Lung (tissue), 12 donors: ENCODE data around the gene PTPRD. TPM values are rescaled to one million over a fixed set of nuclear protein-coding genes. Genes with fewer than 3 reads are reported as not detected.

ENCODE experiments used
- ATAC-seq: fragments of 200-7000 bp; cut with Tn5 transposase; one replicate; pipeline ENCODE4 v1.9.1; 2020; ENCODE audit warnings: moderate number of reproducible peaks; ENCODE audit not compliant: insufficient read depth, low FRiP score
- DNase-seq, 3 donors: peaks; one replicate each; pipeline ENCODE4 v3.0.0-alpha.2; 2013 to 2017
- H3K27ac ChIP-seq, 2 donors: one replicate each; pipeline ENCODE4 v1.5.1; 2013; ENCODE audit warnings: mild to moderate bottlenecking in 2 of 2, moderate library complexity in 2 of 2, control low read depth in 1 of 2, inconsistent platforms in 1 of 2, low read depth in 1 of 2, low read length in 1 of 2
- H3K27me3 ChIP-seq, 3 donors: one replicate each; pipeline ENCODE4 v1.5.1; 2013; ENCODE audit warnings: low read length in 2 of 3; ENCODE audit not compliant: control insufficient read depth in 3 of 3, insufficient read depth in 3 of 3
- H3K36me3 ChIP-seq, 4 donors: one replicate each; pipeline ENCODE4 v1.5.1; 2013; ENCODE audit warnings: low read length in 4 of 4, mild to moderate bottlenecking in 1 of 4, moderate library complexity in 1 of 4; ENCODE audit not compliant: control insufficient read depth in 4 of 4, insufficient read depth in 4 of 4
- H3K4me1 ChIP-seq, 5 donors: one replicate each; pipeline ENCODE4 v1.5.1; 2013; ENCODE audit warnings: low read length in 5 of 5, mild to moderate bottlenecking in 2 of 5, moderate library complexity in 1 of 5; ENCODE audit not compliant: control insufficient read depth in 5 of 5, insufficient read depth in 5 of 5
- H3K4me3 ChIP-seq: one replicate; pipeline ENCODE4 v1.5.1; 2013; ENCODE audit warnings: mild to moderate bottlenecking, control low read depth, moderate library complexity
- H3K9ac ChIP-seq, 2 donors: one replicate each; pipeline ENCODE4 v1.5.1; 2013; ENCODE audit warnings: low read length in 2 of 2, control low read depth in 1 of 2; ENCODE audit not compliant: insufficient read depth in 1 of 2
- H3K9me3 ChIP-seq, 4 donors: one replicate each; pipeline ENCODE4 v1.5.1; 2013; ENCODE audit warnings: low read length in 3 of 4, mild to moderate bottlenecking in 1 of 4, moderate library complexity in 1 of 4; ENCODE audit not compliant: control insufficient read depth in 4 of 4, insufficient read depth in 3 of 4
- WGBS, 2 donors: extraction: QIAGEN DNeasy Blood & Tissue Kit; methylation state at CpG; one replicate each; pipeline ENCODE4 v1.1.7; 2013; 5-methylcytosine and 5-hydroxymethylcytosine counted together
- polyA plus RNA-seq, 2 donors: library from polyadenylated mRNA; stranded (reverse); fragments of 200-250 nt; gene quantifications; one replicate each; pipeline ENCODE4 v1.2.1, GENCODE V29; 2013
- total RNA-seq, 2 donors: library from RNA; depleted of rRNA in 1 of 2; stranded (reverse); fragments of >200 nt in 1 of 2; gene quantifications; one replicate each; pipeline ENCODE4 v1.2.1, GENCODE V29; 2014 to 2021
- TF ChIP-seq, protein P1 (sequence below): IDR thresholded peaks from 2 replicates; pipeline ENCODE4 v1.5.1; 2012; ENCODE audit warnings: mild to moderate bottlenecking; ENCODE audit errors: control extremely low read depth, extremely low read depth
- donor health status: control.
- donor health status: control.
- donor health status: Bipolar disorder and iron deficiency.
- donor health status: healthy.
- donor health status: DM: yes; HTN: yes; CAD: no.

Gene PTPRD
- total and polyA plus RNA-seq, 4 donors = 1.9 to 145 (median 13.7) TPM

DNA sequence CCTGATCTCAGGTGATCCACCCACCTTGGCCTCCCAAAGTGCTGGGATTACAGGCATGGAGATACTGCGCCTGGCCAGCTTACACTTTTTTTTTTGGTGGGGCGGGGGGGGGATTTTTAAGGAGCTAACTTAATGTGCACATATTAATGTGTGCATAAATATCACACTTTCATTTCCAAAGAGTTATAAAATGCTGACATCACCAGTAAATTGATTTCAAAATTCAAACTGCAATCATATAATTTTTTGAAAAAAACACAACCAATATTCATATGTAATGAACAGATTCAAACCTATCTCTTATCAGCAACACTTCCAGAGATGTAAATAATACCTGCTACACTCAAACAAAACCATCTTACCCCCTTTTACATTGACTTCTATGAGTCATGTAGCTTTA lies 1806.7 kb downstream of the PTPRD start:
- no peaks in the 10 kb centered on the region for H3K9me3 ChIP-seq
- no peak overlapping the region for H3K27ac ChIP-seq
- DNase-seq = no peak
- ATAC-seq = no peak
- H3K27me3 ChIP-seq = no peaks in the 10 kb centered on the region
- WGBS, 2 donors = 95 to 98% methylated on average over 2 of the region's 2 CpGs
- H3K4me1 ChIP-seq = peaks cover 0 to 2% (median 0%) of the 10 kb centered on the region in 5 donors
- H3K4me3 ChIP-seq = no peak overlapping the region
- H3K36me3 ChIP-seq = peaks cover 0 to 12% (median 4%) of the 10 kb centered on the region in 4 donors
- TF ChIP-seq, protein P1, sequence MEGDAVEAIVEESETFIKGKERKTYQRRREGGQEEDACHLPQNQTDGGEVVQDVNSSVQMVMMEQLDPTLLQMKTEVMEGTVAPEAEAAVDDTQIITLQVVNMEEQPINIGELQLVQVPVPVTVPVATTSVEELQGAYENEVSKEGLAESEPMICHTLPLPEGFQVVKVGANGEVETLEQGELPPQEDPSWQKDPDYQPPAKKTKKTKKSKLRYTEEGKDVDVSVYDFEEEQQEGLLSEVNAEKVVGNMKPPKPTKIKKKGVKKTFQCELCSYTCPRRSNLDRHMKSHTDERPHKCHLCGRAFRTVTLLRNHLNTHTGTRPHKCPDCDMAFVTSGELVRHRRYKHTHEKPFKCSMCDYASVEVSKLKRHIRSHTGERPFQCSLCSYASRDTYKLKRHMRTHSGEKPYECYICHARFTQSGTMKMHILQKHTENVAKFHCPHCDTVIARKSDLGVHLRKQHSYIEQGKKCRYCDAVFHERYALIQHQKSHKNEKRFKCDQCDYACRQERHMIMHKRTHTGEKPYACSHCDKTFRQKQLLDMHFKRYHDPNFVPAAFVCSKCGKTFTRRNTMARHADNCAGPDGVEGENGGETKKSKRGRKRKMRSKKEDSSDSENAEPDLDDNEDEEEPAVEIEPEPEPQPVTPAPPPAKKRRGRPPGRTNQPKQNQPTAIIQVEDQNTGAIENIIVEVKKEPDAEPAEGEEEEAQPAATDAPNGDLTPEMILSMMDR = no peak
- no peak overlapping the region for H3K9ac ChIP-seq

DNA sequence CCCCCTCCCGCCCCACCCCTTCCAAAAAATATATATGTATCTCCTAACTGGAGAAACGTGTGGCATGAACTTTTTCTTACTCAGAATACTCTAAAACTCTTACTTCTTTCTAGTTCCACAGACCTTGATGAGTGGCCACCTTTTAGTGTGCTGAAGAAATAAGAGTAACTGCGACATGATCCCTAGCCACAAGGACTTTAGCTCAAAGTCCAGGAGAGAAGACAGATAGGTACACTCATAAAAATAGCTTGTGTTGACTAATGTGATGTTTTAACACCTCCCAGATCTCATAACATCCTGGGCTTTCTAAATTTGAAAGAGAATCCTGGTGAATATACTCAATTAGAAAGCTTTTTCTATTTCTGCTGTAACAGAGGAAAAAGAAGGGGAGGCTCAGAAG lies 1808.2 kb downstream of the PTPRD start:
- Histone ChIP-seq H3K4me3 (no peak overlapping the region), H3K27me3 (peaks cover 0 to 2% (median 0%) of the 10 kb centered on the region in 3 donors), H3K4me1 (peaks cover 0 to 4% (median 0%) of the 10 kb centered on the region in 5 donors), H3K9me3 (no peaks in the 10 kb centered on the region), H3K36me3 (peaks cover 0 to 9% (median 3%) of the 10 kb centered on the region in 4 donors), H3K27ac (no peak overlapping the region), H3K9ac (no peak overlapping the region)
- ATAC-seq (no peak), DNase-seq (no peak)
- WGBS, 2 donors = 87 to 92% methylated on average over 3 of the region's 3 CpGs
- TF ChIP-seq, protein P1 = no peak

DNA sequence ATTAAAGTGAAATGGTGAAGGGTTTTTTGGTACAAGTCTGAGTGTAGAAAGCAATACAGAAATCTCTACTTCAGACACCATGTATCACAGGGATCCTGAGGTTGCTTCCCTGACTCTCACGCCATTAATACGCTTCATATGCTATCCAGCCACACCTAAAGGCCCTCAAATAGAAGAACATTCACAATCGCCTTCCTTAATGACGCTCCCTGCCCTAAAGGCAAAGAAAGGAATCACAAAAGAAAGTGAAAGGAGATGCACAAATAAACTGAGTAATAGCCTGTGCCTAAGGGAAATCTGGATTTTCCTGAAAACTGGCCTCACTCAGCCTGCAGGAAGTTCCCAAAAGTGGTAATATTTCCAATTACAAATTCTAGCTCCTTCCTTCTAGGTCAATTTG lies 1810.6 kb downstream of the PTPRD start:
- no peaks in the 10 kb centered on the region for H3K9me3 ChIP-seq
- H3K4me3 ChIP-seq = no peak overlapping the region
- ATAC-seq = no peak
- peaks cover 0 to 4% (median 0%) of the 10 kb centered on the region in 5 donors for H3K4me1 ChIP-seq
- peaks cover 0 to 2% (median 0%) of the 10 kb centered on the region in 3 donors for H3K27me3 ChIP-seq
- H3K9ac ChIP-seq = no peak overlapping the region
- WGBS, 2 donors = 85 to 90% methylated on average over 4 of the region's 4 CpGs
- TF ChIP-seq, protein P1 = no peak
- peaks cover 0 to 8% (median 2%) of the 10 kb centered on the region in 4 donors for H3K36me3 ChIP-seq
- no peak overlapping the region for H3K27ac ChIP-seq
- no peak for DNase-seq

DNA sequence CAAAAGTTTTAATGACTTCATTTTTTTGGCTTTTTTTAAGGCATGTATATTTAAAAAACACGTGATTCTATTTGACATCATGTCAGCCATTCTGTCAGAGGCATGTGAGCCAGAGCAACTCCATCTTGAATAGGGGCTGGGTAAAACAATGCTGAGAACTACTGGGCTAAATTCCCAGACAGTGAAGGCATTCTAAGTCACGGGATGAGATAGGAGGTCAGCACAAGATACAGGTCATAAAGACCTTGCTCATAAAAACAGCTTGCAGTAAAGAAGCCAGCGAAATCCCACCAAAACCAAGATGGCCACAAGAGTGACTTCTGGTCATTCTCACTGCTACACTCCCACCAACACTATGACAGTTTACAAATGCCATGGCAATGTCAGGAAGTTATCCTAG lies 1812.6 kb downstream of the PTPRD start:
- Histone ChIP-seq H3K4me1 (peaks cover 0 to 4% (median 0%) of the 10 kb centered on the region in 5 donors), H3K27ac (no peak overlapping the region), H3K27me3 (peaks cover 0 to 2% (median 0%) of the 10 kb centered on the region in 3 donors), H3K9ac (no peak overlapping the region), H3K4me3 (no peak overlapping the region), H3K9me3 (no peaks in the 10 kb centered on the region), H3K36me3 (peaks cover 0 to 8% (median 2%) of the 10 kb centered on the region in 4 donors)
- TF ChIP-seq, protein P1 = no peak
- ATAC-seq (no peak), DNase-seq (no peak)
- 83 to 90% methylated on average over 3 of the region's 3 CpGs for WGBS, 2 donors
